ENCODE data around the gene TMEFF1.
"Not testable (repeated sequence)": the region's sequence is repeated elsewhere in the genome, so short reads cannot be mapped to it uniquely, and the experiment has no call there.

The TMEFF1 gene

GRCh38 chr9:100489836-100490235 is 16.9 kb downstream of the TMEFF1 start:
- no peak for DNase-seq (ENCODE audit: low read depth)
- TF ChIP-seq CTCF (IDR thresholded peaks at IDR 0.05; ENCODE audit: insufficient read depth, low read depth, low read length, missing control alignments): no peak
- H3K4me3 ChIP-seq (ENCODE audit: low read length): no peak overlapping the region

- DNase-seq (ENCODE audit: low read depth): no peak
- H3K4me3 ChIP-seq (ENCODE audit: low read length): no peak overlapping the region
- no peak for TF ChIP-seq CTCF (IDR thresholded peaks at IDR 0.05; ENCODE audit: insufficient read depth, low read depth, low read length, missing control alignments)
Observed at GRCh38 chr9:100492952-100493351, 20.0 kb downstream of the TMEFF1 start.

- H3K4me3 ChIP-seq (ENCODE audit: low read length): no peak overlapping the region
- DNase-seq (ENCODE audit: low read depth): peak; percentile 41
- TF ChIP-seq CTCF (IDR thresholded peaks at IDR 0.05; ENCODE audit: insufficient read depth, low read depth, low read length, missing control alignments): no peak
Observed at GRCh38 chr9:100498592-100498991, 25.6 kb downstream of the TMEFF1 start.

GRCh38 chr9:100499460-100499859 is 26.5 kb downstream of the TMEFF1 start:
- no peak for TF ChIP-seq CTCF (IDR thresholded peaks at IDR 0.05; ENCODE audit: insufficient read depth, low read depth, low read length, missing control alignments)
- H3K4me3 ChIP-seq (ENCODE audit: low read length): no peak overlapping the region
- no peak for DNase-seq (ENCODE audit: low read depth)

GRCh38 chr9:100499866-100500265 is 26.9 kb downstream of the TMEFF1 start:
- no peak overlapping the region for H3K4me3 ChIP-seq (ENCODE audit: low read length)
- DNase-seq (ENCODE audit: low read depth): no peak
- no peak for TF ChIP-seq CTCF (IDR thresholded peaks at IDR 0.05; ENCODE audit: insufficient read depth, low read depth, low read length, missing control alignments)

- peak; percentile 60 for DNase-seq (ENCODE audit: low read depth)
- TF ChIP-seq CTCF (IDR thresholded peaks at IDR 0.05; ENCODE audit: insufficient read depth, low read depth, low read length, missing control alignments): peak; percentile 74
- H3K4me3 ChIP-seq (ENCODE audit: low read length): no peak overlapping the region
Observed at GRCh38 chr9:100505564-100506159, 32.7 kb downstream of the TMEFF1 start.

- DNase-seq (ENCODE audit: low read depth); H3K4me3 ChIP-seq (ENCODE audit: low read length): not testable (repeated sequence)
Observed at GRCh38 chr9:100507350-100507749, 34.4 kb downstream of the TMEFF1 start.

Data from epithelial cell of esophagus (primary cell).